WTC11 (cell line): ENCODE results near the gene RNF208. TPM values are rescaled to one million over a fixed set of nuclear protein-coding genes. Genes with fewer than 3 reads are reported as not detected.

ENCODE experiments used
- ATAC-seq: fragments of 200-7000 bp; cut with Tn5 transposase; 2 replicates; pipeline ENCODE4 v1.10.0; 2021; ENCODE audit warnings: mild to moderate bottlenecking, moderate library complexity
- CTCF ChIA-PET: fragments of 300-600 bp; sonication (Branson Sonifier 250); formaldehyde crosslinking; loops from one replicate; lab custom pipeline; 2021; ENCODE audit warnings: antibody characterized with exemption; lab: Charles Lee
- POLR2A ChIA-PET: fragments of 350-600 bp; sonication (Branson Sonifier 250); formaldehyde crosslinking; loops from one replicate; lab custom pipeline; 2021; ENCODE audit warnings: antibody characterized with exemption; lab: Charles Lee
- DNase-seq: peaks from one replicate; pipeline ENCODE4 v3.0.0; 2021; ENCODE audit warnings: low spot score
- H3K27ac Mint-ChIP-seq: 2 replicates; pipeline ENCODE4 v1.8.0; 2021; ENCODE audit warnings: mixed read lengths
- H3K27me3 Mint-ChIP-seq: 2 replicates; pipeline ENCODE4 v1.8.0; 2021; ENCODE audit warnings: low read depth, mild to moderate bottlenecking, moderate library complexity, mixed read lengths
- H3K36me3 Mint-ChIP-seq: 2 replicates; pipeline ENCODE4 v1.8.0; 2021; ENCODE audit warnings: mixed read lengths
- H3K4me1 Mint-ChIP-seq: 2 replicates; pipeline ENCODE4 v1.8.0; 2022; ENCODE audit warnings: mixed read lengths
- H3K4me3 Mint-ChIP-seq: 2 replicates; pipeline ENCODE4 v1.8.0; 2021; ENCODE audit warnings: mild to moderate bottlenecking, moderate library complexity, mixed read lengths
- H3K9me3 Mint-ChIP-seq: 2 replicates; pipeline ENCODE4 v1.8.0; 2021; ENCODE audit warnings: mixed read lengths
- CREB1 ChIP-seq: sonication (generic); formaldehyde crosslinking; IDR thresholded peaks from 2 replicates; pipeline ENCODE4 v1.8.0; 2023; ENCODE audit warnings: mild to moderate bottlenecking, missing genetic modification reagents
- EMX1 ChIP-seq: fragments of 250-450 bp; sonication (Bioruptor Pico); IDR thresholded peaks from 2 replicates; pipeline ENCODE4 v1.8.0; 2021; ENCODE audit warnings: mild to moderate bottlenecking
- ETV6 ChIP-seq: sonication (generic); formaldehyde crosslinking; IDR thresholded peaks from 2 replicates; pipeline ENCODE4 v1.8.1; 2022; ENCODE audit warnings: mild to moderate bottlenecking, missing genetic modification reagents
- GTF2I ChIP-seq: fragments of 250-450 bp; sonication (Bioruptor Pico); conservative IDR thresholded peaks from 2 replicates; pipeline ENCODE4 v1.4.0; 2021; ENCODE audit warnings: mild to moderate bottlenecking
- MXD4 ChIP-seq: fragments of 250-450 bp; sonication (Bioruptor Pico); IDR thresholded peaks from 2 replicates; pipeline ENCODE4 v1.8.0; 2021; ENCODE audit warnings: mild to moderate bottlenecking, moderate library complexity, borderline replicate concordance
- NR1H2 ChIP-seq: sonication (generic); formaldehyde crosslinking; IDR thresholded peaks from 2 replicates; pipeline ENCODE4 v1.9.0; 2021; ENCODE audit warnings: mild to moderate bottlenecking, moderate library complexity, missing genetic modification reagents
- NR2C2 ChIP-seq: sonication (generic); formaldehyde crosslinking; IDR thresholded peaks from 2 replicates; pipeline ENCODE4 v1.8.0; 2022; ENCODE audit warnings: mild to moderate bottlenecking, missing genetic modification reagents
- OVOL2 ChIP-seq: fragments of 250-450 bp; sonication (Bioruptor Pico); IDR thresholded peaks from 2 replicates; pipeline ENCODE4 v1.9.0; 2021; ENCODE audit warnings: mild to moderate bottlenecking, borderline replicate concordance
- RELA ChIP-seq: sonication (generic); formaldehyde crosslinking; IDR thresholded peaks from 2 replicates; pipeline ENCODE4 v1.8.1; 2022; ENCODE audit warnings: missing genetic modification reagents, mild to moderate bottlenecking, borderline replicate concordance
- SMAD3 ChIP-seq: sonication (generic); formaldehyde crosslinking; IDR thresholded peaks from 2 replicates; pipeline ENCODE4 v1.8.0; 2022; ENCODE audit warnings: missing genetic modification reagents, mild to moderate bottlenecking, borderline replicate concordance
- SOX15 ChIP-seq: fragments of 250-450 bp; sonication (Bioruptor Pico); IDR thresholded peaks from 2 replicates; pipeline ENCODE4 v1.9.0; 2021; ENCODE audit warnings: mild to moderate bottlenecking
- SP1 ChIP-seq: sonication (generic); formaldehyde crosslinking; conservative IDR thresholded peaks from 2 replicates; pipeline ENCODE4 v1.8.1; 2022; ENCODE audit warnings: missing genetic modification reagents
- ZNF232 ChIP-seq: sonication (generic); formaldehyde crosslinking; IDR thresholded peaks from 2 replicates; pipeline ENCODE4 v1.8.0; 2022; ENCODE audit warnings: mild to moderate bottlenecking, missing genetic modification reagents
- total RNA-seq: library from RNA; stranded (reverse); gene quantifications from 3 replicates; pipeline ENCODE4 v1.2.3, GENCODE V29; 2021
- TF ChIP-seq, protein P1 (sequence below): sonication (generic); formaldehyde crosslinking; IDR thresholded peaks from 2 replicates; pipeline ENCODE4 v1.8.0; 2022; ENCODE audit warnings: missing genetic modification reagents
- TF ChIP-seq, protein P2 (sequence below): fragments of 250-450 bp; sonication (Bioruptor Pico); IDR thresholded peaks from 2 replicates; pipeline ENCODE4 v1.9.0; 2021; ENCODE audit warnings: moderate library complexity, mild to moderate bottlenecking, inconsistent platforms, borderline replicate concordance
- TF ChIP-seq, protein P3 (sequence below): sonication (generic); formaldehyde crosslinking; IDR thresholded peaks from 2 replicates; pipeline ENCODE4 v1.8.1; 2022; ENCODE audit warnings: mild to moderate bottlenecking, missing genetic modification reagents, moderate library complexity, borderline replicate concordance
- TF ChIP-seq, protein P4 (sequence below): fragments of 250-450 bp; sonication (Bioruptor Pico); IDR thresholded peaks from 2 replicates; pipeline ENCODE4 v1.9.0; 2021; ENCODE audit warnings: mild to moderate bottlenecking

RNF208 gene
- total RNA-seq, 1 experiment from 2014 or later: 14.8 TPM

DNA sequence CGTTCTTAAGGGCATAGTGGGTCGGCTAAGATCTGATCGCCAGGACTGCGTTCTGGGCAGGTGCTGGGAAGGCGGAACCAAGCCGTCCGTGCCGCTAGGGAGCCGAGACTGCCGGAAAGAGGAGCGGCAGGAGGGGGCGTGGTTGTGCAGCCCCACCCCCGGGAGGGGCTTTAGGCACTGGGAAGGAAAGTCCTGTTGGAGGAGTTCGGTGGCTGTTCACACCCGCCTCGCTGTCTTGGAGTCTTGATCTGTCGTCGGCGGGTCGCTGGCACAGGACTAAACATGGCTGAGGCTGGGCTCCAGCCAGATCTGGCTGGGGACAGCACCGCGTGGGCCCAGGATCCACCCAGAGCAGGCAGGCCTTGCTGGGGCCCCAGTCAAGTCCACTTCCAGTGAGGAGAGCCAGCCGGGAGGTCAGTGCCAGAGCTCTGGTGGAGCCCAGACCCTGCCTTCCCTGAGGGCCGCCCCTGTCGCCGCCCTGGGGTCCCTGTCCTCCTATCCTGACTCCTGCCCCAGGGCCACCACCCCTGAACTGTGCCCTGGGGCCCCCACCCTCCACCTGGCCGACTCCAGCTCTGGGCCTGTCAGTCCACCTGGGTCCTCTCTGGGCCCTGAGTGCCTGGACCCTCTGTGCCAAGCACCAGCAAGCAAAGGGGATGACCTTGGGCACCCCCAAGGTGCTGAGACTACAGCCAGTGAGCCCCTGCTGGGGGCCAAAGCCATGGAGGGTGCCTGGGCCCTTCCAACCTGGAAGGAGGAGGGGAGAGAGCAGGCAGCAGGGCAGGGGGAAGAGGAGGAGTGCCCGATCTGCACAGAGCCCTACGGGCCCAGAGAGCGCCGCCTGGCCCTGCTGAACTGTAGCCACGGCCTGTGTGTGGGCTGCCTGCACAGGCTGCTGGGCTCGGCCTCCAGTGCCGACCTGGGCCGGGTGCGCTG lies 4.5 kb downstream of the RNF208 start:
- POLR2A ChIA-PET: no interaction called here
- H3K27me3 Mint-ChIP-seq: no peaks in the 10 kb centered on the region
- CTCF ChIA-PET: interaction anchor here (0.8 to 1.8 kb wide), 5 partner anchors 19 to 188 kb away, joined by 3 to 8 read pairs (median 3); partner anchors contain the start of gene TUBB4B
- H3K27ac Mint-ChIP-seq: peak overlapping the region; percentile 87
- H3K4me1 Mint-ChIP-seq: peaks cover 4% of the 10 kb centered on the region; the same call in 1 of the 2 replicates
- no peaks in the 10 kb centered on the region for H3K9me3 Mint-ChIP-seq
- peak; percentile 72 for ATAC-seq
- 0 out of 2 replicates have a peak, but pooled peaks have one; percentile 29 for TF ChIP-seq SP1 (CRISPR knock-in tag)
- TF ChIP-seq, protein P1, sequence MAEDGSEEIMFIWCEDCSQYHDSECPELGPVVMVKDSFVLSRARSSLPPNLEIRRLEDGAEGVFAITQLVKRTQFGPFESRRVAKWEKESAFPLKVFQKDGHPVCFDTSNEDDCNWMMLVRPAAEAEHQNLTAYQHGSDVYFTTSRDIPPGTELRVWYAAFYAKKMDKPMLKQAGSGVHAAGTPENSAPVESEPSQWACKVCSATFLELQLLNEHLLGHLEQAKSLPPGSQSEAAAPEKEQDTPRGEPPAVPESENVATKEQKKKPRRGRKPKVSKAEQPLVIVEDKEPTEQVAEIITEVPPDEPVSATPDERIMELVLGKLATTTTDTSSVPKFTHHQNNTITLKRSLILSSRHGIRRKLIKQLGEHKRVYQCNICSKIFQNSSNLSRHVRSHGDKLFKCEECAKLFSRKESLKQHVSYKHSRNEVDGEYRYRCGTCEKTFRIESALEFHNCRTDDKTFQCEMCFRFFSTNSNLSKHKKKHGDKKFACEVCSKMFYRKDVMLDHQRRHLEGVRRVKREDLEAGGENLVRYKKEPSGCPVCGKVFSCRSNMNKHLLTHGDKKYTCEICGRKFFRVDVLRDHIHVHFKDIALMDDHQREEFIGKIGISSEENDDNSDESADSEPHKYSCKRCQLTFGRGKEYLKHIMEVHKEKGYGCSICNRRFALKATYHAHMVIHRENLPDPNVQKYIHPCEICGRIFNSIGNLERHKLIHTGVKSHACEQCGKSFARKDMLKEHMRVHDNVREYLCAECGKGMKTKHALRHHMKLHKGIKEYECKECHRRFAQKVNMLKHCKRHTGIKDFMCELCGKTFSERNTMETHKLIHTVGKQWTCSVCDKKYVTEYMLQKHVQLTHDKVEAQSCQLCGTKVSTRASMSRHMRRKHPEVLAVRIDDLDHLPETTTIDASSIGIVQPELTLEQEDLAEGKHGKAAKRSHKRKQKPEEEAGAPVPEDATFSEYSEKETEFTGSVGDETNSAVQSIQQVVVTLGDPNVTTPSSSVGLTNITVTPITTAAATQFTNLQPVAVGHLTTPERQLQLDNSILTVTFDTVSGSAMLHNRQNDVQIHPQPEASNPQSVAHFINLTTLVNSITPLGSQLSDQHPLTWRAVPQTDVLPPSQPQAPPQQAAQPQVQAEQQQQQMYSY (CRISPR knock-in tag): peak; percentile 43; the same call in 1 of the 2 replicates
- no peak for TF ChIP-seq SOX15
- H3K4me3 Mint-ChIP-seq: no peak overlapping the region
- 0 out of 2 replicates have a peak, but pooled peaks cover 3% of the 10 kb centered on the region for H3K36me3 Mint-ChIP-seq
- peak; percentile 88 for DNase-seq

DNA sequence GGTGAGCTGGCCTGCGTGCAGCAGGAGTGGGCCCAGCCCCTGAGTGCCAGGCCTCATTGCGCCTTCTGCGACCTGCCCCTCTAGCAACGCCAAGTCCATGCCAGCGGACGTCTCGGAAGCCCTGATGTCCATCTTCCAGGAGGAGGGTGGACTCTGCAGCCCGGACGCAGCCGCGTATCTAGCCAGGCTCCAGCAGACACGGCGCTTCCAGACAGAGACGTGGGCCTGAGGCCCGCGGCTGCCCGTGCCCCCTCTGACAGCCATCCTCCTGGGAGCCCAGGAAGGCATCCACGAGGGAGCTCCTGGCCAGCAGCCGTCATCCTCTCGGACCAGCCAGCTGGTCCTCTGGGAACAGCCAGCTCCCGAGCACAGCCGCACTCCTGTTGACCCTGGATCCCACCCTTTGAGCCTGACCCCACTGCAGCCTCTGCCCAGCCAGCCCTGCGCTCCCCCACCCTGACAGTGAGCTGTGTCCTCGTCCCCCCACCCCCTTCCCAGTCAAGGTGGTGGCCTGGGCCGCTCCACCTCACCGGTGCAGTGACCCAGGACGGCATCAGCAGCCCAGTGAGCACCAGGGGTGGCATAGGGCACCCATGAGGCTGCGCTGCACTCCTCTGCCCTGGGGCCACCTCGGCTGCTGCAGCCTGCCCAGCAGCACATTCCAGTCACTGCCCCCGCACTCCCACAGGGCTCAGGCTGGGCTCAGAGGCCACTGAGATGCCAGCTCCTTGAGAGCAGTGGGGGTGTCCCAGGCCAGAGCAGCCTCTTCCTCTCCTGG lies 5.7 kb downstream of the RNF208 start:
- peaks cover 4% of the 10 kb centered on the region; the same call in 1 of the 2 replicates for H3K4me1 Mint-ChIP-seq
- no peaks in the 10 kb centered on the region for H3K9me3 Mint-ChIP-seq
- no peaks in the 10 kb centered on the region for H3K27me3 Mint-ChIP-seq
- ChIA-PET CTCF (interaction anchor here (0.8 to 1.8 kb wide), 4 partner anchors 11 to 187 kb away, joined by 3 to 8 read pairs (median 4); partner anchors contain the start of gene TUBB4B), POLR2A (no interaction called here)
- no peak overlapping the region for H3K27ac Mint-ChIP-seq
- DNase-seq (no peak), ATAC-seq (no peak)
- TF ChIP-seq GTF2I (CRISPR knock-in tag) (no peak), EMX1 (no peak), MXD4 (CRISPR knock-in tag) (no peak), RELA (CRISPR knock-in tag) (no peak), ZNF232 (CRISPR knock-in tag) (no peak), OVOL2 (CRISPR knock-in tag) (no peak), CREB1 (no peak), NR2C2 (CRISPR knock-in tag) (no peak), NR1H2 (CRISPR knock-in tag) (no peak), ETV6 (CRISPR knock-in tag) (no peak), SMAD3 (no peak)
- TF ChIP-seq, protein P2, sequence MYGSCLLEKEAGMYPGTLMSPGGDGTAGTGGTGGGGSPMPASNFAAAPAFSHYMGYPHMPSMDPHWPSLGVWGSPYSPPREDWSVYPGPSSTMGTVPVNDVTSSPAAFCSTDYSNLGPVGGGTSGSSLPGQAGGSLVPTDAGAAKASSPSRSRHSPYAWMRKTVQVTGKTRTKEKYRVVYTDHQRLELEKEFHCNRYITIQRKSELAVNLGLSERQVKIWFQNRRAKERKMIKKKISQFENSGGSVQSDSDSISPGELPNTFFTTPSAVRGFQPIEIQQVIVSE (CRISPR knock-in tag): no peak
- TF ChIP-seq, protein P3, sequence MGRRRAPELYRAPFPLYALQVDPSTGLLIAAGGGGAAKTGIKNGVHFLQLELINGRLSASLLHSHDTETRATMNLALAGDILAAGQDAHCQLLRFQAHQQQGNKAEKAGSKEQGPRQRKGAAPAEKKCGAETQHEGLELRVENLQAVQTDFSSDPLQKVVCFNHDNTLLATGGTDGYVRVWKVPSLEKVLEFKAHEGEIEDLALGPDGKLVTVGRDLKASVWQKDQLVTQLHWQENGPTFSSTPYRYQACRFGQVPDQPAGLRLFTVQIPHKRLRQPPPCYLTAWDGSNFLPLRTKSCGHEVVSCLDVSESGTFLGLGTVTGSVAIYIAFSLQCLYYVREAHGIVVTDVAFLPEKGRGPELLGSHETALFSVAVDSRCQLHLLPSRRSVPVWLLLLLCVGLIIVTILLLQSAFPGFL (CRISPR knock-in tag): no peak
- TF ChIP-seq, protein P4, sequence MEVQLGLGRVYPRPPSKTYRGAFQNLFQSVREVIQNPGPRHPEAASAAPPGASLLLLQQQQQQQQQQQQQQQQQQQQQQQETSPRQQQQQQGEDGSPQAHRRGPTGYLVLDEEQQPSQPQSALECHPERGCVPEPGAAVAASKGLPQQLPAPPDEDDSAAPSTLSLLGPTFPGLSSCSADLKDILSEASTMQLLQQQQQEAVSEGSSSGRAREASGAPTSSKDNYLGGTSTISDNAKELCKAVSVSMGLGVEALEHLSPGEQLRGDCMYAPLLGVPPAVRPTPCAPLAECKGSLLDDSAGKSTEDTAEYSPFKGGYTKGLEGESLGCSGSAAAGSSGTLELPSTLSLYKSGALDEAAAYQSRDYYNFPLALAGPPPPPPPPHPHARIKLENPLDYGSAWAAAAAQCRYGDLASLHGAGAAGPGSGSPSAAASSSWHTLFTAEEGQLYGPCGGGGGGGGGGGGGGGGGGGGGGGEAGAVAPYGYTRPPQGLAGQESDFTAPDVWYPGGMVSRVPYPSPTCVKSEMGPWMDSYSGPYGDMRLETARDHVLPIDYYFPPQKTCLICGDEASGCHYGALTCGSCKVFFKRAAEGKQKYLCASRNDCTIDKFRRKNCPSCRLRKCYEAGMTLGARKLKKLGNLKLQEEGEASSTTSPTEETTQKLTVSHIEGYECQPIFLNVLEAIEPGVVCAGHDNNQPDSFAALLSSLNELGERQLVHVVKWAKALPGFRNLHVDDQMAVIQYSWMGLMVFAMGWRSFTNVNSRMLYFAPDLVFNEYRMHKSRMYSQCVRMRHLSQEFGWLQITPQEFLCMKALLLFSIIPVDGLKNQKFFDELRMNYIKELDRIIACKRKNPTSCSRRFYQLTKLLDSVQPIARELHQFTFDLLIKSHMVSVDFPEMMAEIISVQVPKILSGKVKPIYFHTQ: no peak
- H3K4me3 Mint-ChIP-seq: no peak overlapping the region
- 0 out of 2 replicates have a peak, but pooled peaks cover 3% of the 10 kb centered on the region for H3K36me3 Mint-ChIP-seq
